ENCODE measurements around the gene ABCC10.
"Not testable (repeated sequence)": the region's sequence is repeated elsewhere in the genome, so short reads cannot be mapped to it uniquely, and the experiment has no call there.

The ABCC10 gene

GRCh38 chr6:43452896-43453295 is 25.6 kb downstream of the ABCC10 start:
- H3K27me3 ChIP-seq (ENCODE audit: control insufficient read depth, insufficient read depth, low read length): peaks cover 27% of the 10 kb centered on the region
- H3K4me1 ChIP-seq (ENCODE audit: control insufficient read depth, insufficient read depth, low read length): peaks cover 6% of the 10 kb centered on the region
- H3K4me3 ChIP-seq (ENCODE audit: low read length): no peak overlapping the region
- no peak overlapping the region for H3K9ac ChIP-seq (ENCODE audit: low read length)
- peaks cover 1% of the 10 kb centered on the region for H3K36me3 ChIP-seq (ENCODE audit: control insufficient read depth, insufficient read depth, low read length)
- no peaks in the 10 kb centered on the region for H3K9me3 ChIP-seq (ENCODE audit: control insufficient read depth, low read length)

- Histone ChIP-seq H3K4me1 (ENCODE audit: control insufficient read depth, insufficient read depth, low read length) (peaks cover 6% of the 10 kb centered on the region), H3K9me3 (ENCODE audit: control insufficient read depth, low read length) (no peaks in the 10 kb centered on the region), H3K36me3 (ENCODE audit: control insufficient read depth, insufficient read depth, low read length) (no peaks in the 10 kb centered on the region), H3K4me3 (ENCODE audit: low read length) (no peak overlapping the region), H3K27me3 (ENCODE audit: control insufficient read depth, insufficient read depth, low read length) (peaks cover 27% of the 10 kb centered on the region), H3K9ac (ENCODE audit: low read length) (no peak overlapping the region)
Measured at GRCh38 chr6:43453831-43454230, 26.5 kb downstream of the ABCC10 start.

DNA sequence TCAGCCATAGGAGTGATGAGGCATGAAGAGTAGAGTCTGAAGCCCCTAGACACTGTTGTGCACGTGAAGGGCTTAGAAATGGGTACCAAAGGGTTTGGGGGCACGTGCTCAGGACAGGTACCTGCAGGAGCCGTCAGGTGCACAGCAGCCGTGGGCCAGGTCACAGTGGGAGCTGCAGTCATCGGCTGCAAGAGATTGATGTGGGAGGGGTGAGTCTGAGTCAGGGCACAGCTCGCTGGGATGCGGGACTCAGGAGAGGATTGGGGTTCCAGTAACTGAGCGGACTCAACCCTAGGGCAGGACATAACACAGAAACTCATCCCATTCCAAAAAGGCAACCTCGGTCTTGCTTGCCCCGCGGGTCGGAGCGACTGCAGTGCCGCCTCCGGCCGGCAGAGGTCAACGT is 27.0 kb downstream of the ABCC10 start:
- Histone ChIP-seq H3K36me3 (ENCODE audit: control insufficient read depth, insufficient read depth, low read length) (no peaks in the 10 kb centered on the region), H3K4me1 (ENCODE audit: control insufficient read depth, insufficient read depth, low read length) (peaks cover 6% of the 10 kb centered on the region), H3K27me3 (ENCODE audit: control insufficient read depth, insufficient read depth, low read length) (peaks cover 27% of the 10 kb centered on the region), H3K4me3 (ENCODE audit: low read length) (no peak overlapping the region), H3K9ac (ENCODE audit: low read length) (no peak overlapping the region), H3K9me3 (ENCODE audit: control insufficient read depth, low read length) (no peaks in the 10 kb centered on the region)

- Histone ChIP-seq H3K9ac (ENCODE audit: low read length) (no peak overlapping the region), H3K36me3 (ENCODE audit: control insufficient read depth, insufficient read depth, low read length) (no peaks in the 10 kb centered on the region), H3K9me3 (ENCODE audit: control insufficient read depth, low read length) (no peaks in the 10 kb centered on the region), H3K27me3 (ENCODE audit: control insufficient read depth, insufficient read depth, low read length) (peaks cover 27% of the 10 kb centered on the region), H3K4me3 (ENCODE audit: low read length) (no peak overlapping the region), H3K4me1 (ENCODE audit: control insufficient read depth, insufficient read depth, low read length) (peaks cover 6% of the 10 kb centered on the region)
Measured at GRCh38 chr6:43454696-43455530, 27.6 kb downstream of the ABCC10 start.

- H3K9me3 ChIP-seq (ENCODE audit: control insufficient read depth, low read length): no peaks in the 10 kb centered on the region
- no peak within 1 kb of the TSS for H3K9ac ChIP-seq (ENCODE audit: low read length)
- peaks cover 6% of the 10 kb centered on the region for H3K4me1 ChIP-seq (ENCODE audit: control insufficient read depth, insufficient read depth, low read length)
- H3K4me3 ChIP-seq (ENCODE audit: low read length): no peak within 1 kb of the TSS
- no peaks in the 10 kb centered on the region for H3K36me3 ChIP-seq (ENCODE audit: control insufficient read depth, insufficient read depth, low read length)
- H3K27me3 ChIP-seq (ENCODE audit: control insufficient read depth, insufficient read depth, low read length): peaks cover 27% of the 10 kb centered on the region
Measured at GRCh38 chr6:43455531-43456428, 28.4 kb downstream of the ABCC10 start, which contains the start of gene DLK2. Gene DLK2, minus strand, starts transcription at chr6:43455548. Its CDS starts 723 bp downstream, at chr6:43454825.

DNA sequence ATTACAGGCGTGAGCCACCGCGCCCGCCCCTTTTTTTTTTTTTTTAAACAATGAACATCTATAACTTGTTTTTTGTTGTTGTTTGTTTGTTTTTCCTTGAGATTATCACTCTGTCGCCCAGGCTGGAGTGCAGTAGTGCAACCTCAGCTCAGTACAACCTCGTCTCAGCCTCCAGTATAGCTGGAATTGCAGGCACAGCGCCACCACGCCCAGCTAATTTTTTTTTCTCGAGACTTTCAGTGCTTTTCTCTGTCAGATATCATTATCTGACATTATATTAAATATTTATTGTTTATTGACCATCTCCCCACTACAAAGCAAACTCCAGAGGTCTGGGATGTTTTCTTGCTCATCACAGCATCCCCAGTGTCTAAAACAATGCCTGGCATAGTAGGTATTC is 30.3 kb downstream of the ABCC10 start:
- peaks cover 6% of the 10 kb centered on the region for H3K4me1 ChIP-seq (ENCODE audit: control insufficient read depth, insufficient read depth, low read length)
- no peak overlapping the region for H3K4me3 ChIP-seq (ENCODE audit: low read length)
- H3K27me3 ChIP-seq (ENCODE audit: control insufficient read depth, insufficient read depth, low read length): peaks cover 33% of the 10 kb centered on the region
- H3K9me3 ChIP-seq (ENCODE audit: control insufficient read depth, low read length): no peaks in the 10 kb centered on the region
- no peak overlapping the region for H3K9ac ChIP-seq (ENCODE audit: low read length)
- H3K36me3 ChIP-seq (ENCODE audit: control insufficient read depth, insufficient read depth, low read length): no peaks in the 10 kb centered on the region

DNA sequence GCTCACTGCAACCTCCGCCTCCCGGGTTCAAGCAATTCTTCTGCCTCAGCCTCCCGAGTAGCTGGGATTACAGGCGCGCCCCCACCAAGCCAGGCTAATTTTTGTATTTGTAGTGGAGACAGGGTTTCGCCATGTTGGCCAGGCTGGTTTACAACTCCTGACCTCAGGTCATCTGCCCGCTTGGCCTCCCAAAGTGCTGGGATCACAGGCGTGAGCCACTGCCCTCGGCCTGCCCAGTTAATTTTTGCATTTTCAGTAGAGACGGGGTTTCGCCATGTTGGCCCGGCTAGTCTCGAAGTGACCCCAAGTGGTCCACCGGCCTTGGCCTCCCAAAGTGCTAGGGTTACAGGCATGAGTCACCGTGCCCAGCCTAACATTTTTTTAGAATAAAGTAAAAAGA is 30.8 kb downstream of the ABCC10 start:
- H3K9ac ChIP-seq (ENCODE audit: low read length); H3K4me3 ChIP-seq (ENCODE audit: low read length); H3K36me3 ChIP-seq (ENCODE audit: control insufficient read depth, insufficient read depth, low read length); H3K9me3 ChIP-seq (ENCODE audit: control insufficient read depth, low read length); H3K4me1 ChIP-seq (ENCODE audit: control insufficient read depth, insufficient read depth, low read length): not testable (repeated sequence)
- peaks cover 36% of the 10 kb centered on the region for H3K27me3 ChIP-seq (ENCODE audit: control insufficient read depth, insufficient read depth, low read length)

- Histone ChIP-seq H3K36me3 (ENCODE audit: control insufficient read depth, insufficient read depth, low read length) (no peaks in the 10 kb centered on the region), H3K9ac (ENCODE audit: low read length) (no peak overlapping the region), H3K4me1 (ENCODE audit: control insufficient read depth, insufficient read depth, low read length) (peaks cover 5% of the 10 kb centered on the region), H3K9me3 (ENCODE audit: control insufficient read depth, low read length) (no peaks in the 10 kb centered on the region), H3K27me3 (ENCODE audit: control insufficient read depth, insufficient read depth, low read length) (peaks cover 39% of the 10 kb centered on the region), H3K4me3 (ENCODE audit: low read length) (no peak overlapping the region)
Measured at GRCh38 chr6:43459535-43459934, 32.2 kb downstream of the ABCC10 start.

DNA sequence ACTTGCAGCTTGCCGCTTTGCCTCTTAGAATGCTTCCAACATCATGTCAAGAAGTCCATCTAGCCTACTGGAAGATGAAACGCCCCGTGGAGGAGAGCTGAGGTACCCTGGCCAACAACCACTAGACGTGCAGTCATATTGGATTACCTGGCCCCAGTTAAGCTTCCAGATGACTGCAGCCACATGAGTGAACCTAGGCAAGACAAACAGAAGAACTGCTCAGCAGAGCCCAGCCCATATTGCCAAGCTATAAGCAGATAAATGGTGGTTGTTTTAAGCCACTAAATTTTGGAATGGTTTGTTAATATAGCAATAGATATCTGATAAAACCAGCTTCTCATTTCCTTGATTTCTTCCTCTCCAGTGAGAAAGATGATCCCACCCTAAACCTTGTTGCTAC is 32.7 kb downstream of the ABCC10 start:
- Histone ChIP-seq H3K4me3 (ENCODE audit: low read length) (no peak overlapping the region), H3K9me3 (ENCODE audit: control insufficient read depth, low read length) (no peaks in the 10 kb centered on the region), H3K4me1 (ENCODE audit: control insufficient read depth, insufficient read depth, low read length) (no peaks in the 10 kb centered on the region), H3K36me3 (ENCODE audit: control insufficient read depth, insufficient read depth, low read length) (no peaks in the 10 kb centered on the region), H3K27me3 (ENCODE audit: control insufficient read depth, insufficient read depth, low read length) (peaks cover 34% of the 10 kb centered on the region), H3K9ac (ENCODE audit: low read length) (no peak overlapping the region)

DNA sequence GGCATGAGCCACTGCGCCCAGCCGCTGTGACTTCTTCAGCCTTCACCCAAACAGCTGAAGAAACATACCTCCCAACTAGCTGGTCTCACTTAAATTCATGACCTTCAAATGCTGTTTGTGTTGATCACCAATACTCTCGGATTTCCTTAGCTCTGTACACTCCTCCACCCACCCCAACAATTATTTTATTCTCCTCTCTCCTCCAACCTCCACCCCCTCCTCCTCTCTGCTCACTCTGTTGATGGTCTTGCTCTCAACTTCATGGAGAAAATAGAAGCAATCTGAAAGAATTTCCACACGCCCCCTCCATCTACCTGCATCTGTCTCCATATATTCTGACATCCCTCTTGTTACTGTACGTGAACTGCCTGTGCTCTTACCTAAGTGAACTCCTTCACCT is 34.6 kb downstream of the ABCC10 start:
- H3K4me3 ChIP-seq (ENCODE audit: low read length): no peak overlapping the region

GRCh38 chr6:43464337-43464736 is 37.0 kb downstream of the ABCC10 start:
- Histone ChIP-seq H3K4me3 (ENCODE audit: low read length) (no peak overlapping the region), H3K4me1 (ENCODE audit: control insufficient read depth, insufficient read depth, low read length) (peaks cover 5% of the 10 kb centered on the region), H3K27me3 (ENCODE audit: control insufficient read depth, insufficient read depth, low read length) (peaks cover 15% of the 10 kb centered on the region), H3K9me3 (ENCODE audit: control insufficient read depth, low read length) (no peaks in the 10 kb centered on the region), H3K9ac (ENCODE audit: low read length) (no peak overlapping the region), H3K36me3 (ENCODE audit: control insufficient read depth, insufficient read depth, low read length) (no peaks in the 10 kb centered on the region)

More for the DNA sequence above, 34.6 kb downstream of the ABCC10 start:
- H3K9ac ChIP-seq (ENCODE audit: low read length): no peak overlapping the region
- H3K4me1 ChIP-seq (ENCODE audit: control insufficient read depth, insufficient read depth, low read length): no peaks in the 10 kb centered on the region
- no peaks in the 10 kb centered on the region for H3K36me3 ChIP-seq (ENCODE audit: control insufficient read depth, insufficient read depth, low read length)
- H3K27me3 ChIP-seq (ENCODE audit: control insufficient read depth, insufficient read depth, low read length): peaks cover 18% of the 10 kb centered on the region
- H3K9me3 ChIP-seq (ENCODE audit: control insufficient read depth, low read length): no peaks in the 10 kb centered on the region

DNA sequence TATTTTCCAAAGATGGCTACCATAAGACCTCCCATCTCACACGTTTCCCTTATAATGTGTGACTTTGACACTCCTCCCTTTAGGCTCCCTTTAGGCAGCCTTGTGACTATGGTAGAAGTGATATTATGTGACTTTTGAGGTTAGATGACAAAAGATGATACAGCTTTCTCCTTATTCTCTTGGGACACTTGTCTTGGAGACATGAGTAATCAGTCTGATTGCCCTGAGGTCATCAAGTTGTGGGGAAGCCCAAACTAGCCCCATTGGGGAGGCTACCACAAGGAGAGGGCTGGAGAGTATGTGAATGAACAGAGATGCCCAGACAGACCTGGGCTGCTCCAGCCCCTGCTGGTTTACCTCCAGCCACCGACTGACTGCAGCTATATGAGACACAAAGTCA is 38.6 kb downstream of the ABCC10 start:
- Histone ChIP-seq H3K4me1 (ENCODE audit: control insufficient read depth, insufficient read depth, low read length) (peaks cover 9% of the 10 kb centered on the region), H3K36me3 (ENCODE audit: control insufficient read depth, insufficient read depth, low read length) (no peaks in the 10 kb centered on the region), H3K9ac (ENCODE audit: low read length) (no peak overlapping the region), H3K4me3 (ENCODE audit: low read length) (no peak overlapping the region), H3K27me3 (ENCODE audit: control insufficient read depth, insufficient read depth, low read length) (peaks cover 15% of the 10 kb centered on the region), H3K9me3 (ENCODE audit: control insufficient read depth, low read length) (no peaks in the 10 kb centered on the region)

All from mucosa of stomach (tissue), 1 donor.